Middle frontal gyrus (tissue), 1 donor: ENCODE measurements around the gene ADGRG6.
"Not testable (repeated sequence)": the region's sequence is repeated elsewhere in the genome, so short reads cannot be mapped to it uniquely, and the experiment has no call there.

Experiments used
- DNase-seq: peaks from one replicate; pipeline ENCODE4 v3.0.0-alpha.2; 2015; ENCODE audit warnings: low spot score; ENCODE audit errors: extremely low spot score

The ADGRG6 gene

GRCh38 chr6:142407685-142408273, 106.0 kb downstream of the ADGRG6 start:
- no peak for DNase-seq

- DNase-seq: no peak
These were observed 106.6 kb downstream of the ADGRG6 start for GRCh38 chr6:142408409-142408808.

GRCh38 chr6:142409794-142410193, 108.0 kb downstream of the ADGRG6 start:
- DNase-seq: no peak

- no peak for DNase-seq
These were observed 109.3 kb downstream of the ADGRG6 start for GRCh38 chr6:142411145-142411544.

- no peak for DNase-seq
These were observed 110.4 kb downstream of the ADGRG6 start for GRCh38 chr6:142412241-142412640.

- DNase-seq: no peak
These were observed 110.9 kb downstream of the ADGRG6 start for GRCh38 chr6:142412658-142413057.

- no peak for DNase-seq
These were observed 111.3 kb downstream of the ADGRG6 start for GRCh38 chr6:142413111-142413510.

GRCh38 chr6:142414462-142415250, 112.8 kb downstream of the ADGRG6 start:
- no peak for DNase-seq

- DNase-seq: no peak
These were observed 114.4 kb downstream of the ADGRG6 start for GRCh38 chr6:142416179-142416578.

GRCh38 chr6:142416686-142417085, 114.9 kb downstream of the ADGRG6 start:
- DNase-seq: no peak

GRCh38 chr6:142417331-142417750, 115.5 kb downstream of the ADGRG6 start:
- no peak for DNase-seq

GRCh38 chr6:142419071-142419470, 117.3 kb downstream of the ADGRG6 start:
- DNase-seq: no peak

- DNase-seq: no peak
These were observed 119.0 kb downstream of the ADGRG6 start for GRCh38 chr6:142420802-142421201.

- DNase-seq: no peak
These were observed 119.7 kb downstream of the ADGRG6 start for GRCh38 chr6:142421285-142422117.

GRCh38 chr6:142426444-142427132, 124.8 kb downstream of the ADGRG6 start:
- DNase-seq: not testable (repeated sequence)

- not testable (repeated sequence) for DNase-seq
These were observed 126.7 kb downstream of the ADGRG6 start for GRCh38 chr6:142428468-142428867.

- DNase-seq: no peak
These were observed 127.4 kb downstream of the ADGRG6 start for GRCh38 chr6:142429195-142429594.

GRCh38 chr6:142433419-142433818, 131.6 kb downstream of the ADGRG6 start:
- DNase-seq: no peak

- no peak for DNase-seq
These were observed 137.1 kb downstream of the ADGRG6 start for GRCh38 chr6:142438898-142439297.

GRCh38 chr6:142440600-142441293, 138.9 kb downstream of the ADGRG6 start:
- DNase-seq: no peak

- DNase-seq: no peak
These were observed 139.9 kb downstream of the ADGRG6 start for GRCh38 chr6:142441716-142442115.
